Activated T-helper 1 cell treated with anti-CD3 and anti-CD28 coated beads, Interleukin-12 subunit alpha, Interleukin-12 subunit beta, Interleukin-2, Interleukin-4 antibody, amounts not matched to agents 30 ng/mL and 10 ng/mL and 1 ng/mL, durations not matched to agents 14 hours and 24 hours and 36 hours (primary cell): Measurements from ENCODE around the gene ZBTB48. TPM values are rescaled to one million over a fixed set of nuclear protein-coding genes. Genes with fewer than 3 reads are reported as not detected.

Source experiments
- DNase-seq: peaks from one replicate; pipeline ENCODE4 v3.0.0; 2021; ENCODE audit warnings: low spot score
- H3K27ac Mint-ChIP-seq: one replicate; pipeline ENCODE4 v1.8.0; 2021; ENCODE audit warnings: mild to moderate bottlenecking, mixed read lengths
- H3K27me3 Mint-ChIP-seq: one replicate; pipeline ENCODE4 v1.8.0; 2022; ENCODE audit warnings: mild to moderate bottlenecking, moderate library complexity, mixed read lengths; ENCODE audit not compliant: insufficient read depth
- H3K36me3 Mint-ChIP-seq: one replicate; pipeline ENCODE4 v1.8.0; 2021; ENCODE audit warnings: low read depth, mixed read lengths
- H3K4me1 Mint-ChIP-seq: one replicate; pipeline ENCODE4 v1.8.0; 2021; ENCODE audit warnings: low read depth, mixed read lengths
- H3K4me3 Mint-ChIP-seq: one replicate; pipeline ENCODE4 v1.8.0; 2021; ENCODE audit warnings: mild to moderate bottlenecking, moderate library complexity, mixed read lengths
- H3K9me3 Mint-ChIP-seq: one replicate; pipeline ENCODE4 v1.8.0; 2021; ENCODE audit warnings: mixed read lengths
- intact Hi-C: fragments of 100-400 bp; cut with micrococcal nuclease; formaldehyde crosslinking; loops from one replicate; pipeline ENCODE4 v1.15.1; 2024
- total RNA-seq: library from RNA; stranded (reverse); gene quantifications from 2 replicates; pipeline ENCODE4 v1.2.3, GENCODE V29; 2022

The ZBTB48 gene
- total RNA-seq: 34.5 and 35.7 TPM in 2 replicates

GRCh38 chr1:6579374-6580118 lies at the start of gene ZBTB48:
ZBTB48 (plus strand) TSS chr1:6579994; CDS start chr1:6580610, 616 bp downstream.
- H3K9me3 Mint-ChIP-seq: no peaks in the 10 kb centered on the region
- intact Hi-C loops: loop anchor here (1.0 kb wide), 4 partner anchors 22 to 46 kb away; partner anchors contain the start of genes NOL9 and PHF13

GRCh38 chr1:6530504-6531160 lies 49.2 kb upstream of the ZBTB48 start:
- Mint-ChIP-seq H3K4me1 (no peaks in the 10 kb centered on the region), H3K27ac (no peak overlapping the region), H3K27me3 (no peaks in the 10 kb centered on the region), H3K4me3 (no peak overlapping the region), H3K9me3 (no peaks in the 10 kb centered on the region), H3K36me3 (peaks cover 30% of the 10 kb centered on the region)
- DNase-seq: no peak
- intact Hi-C loops: no loop called here

More at GRCh38 chr1:6579374-6580118, at the start of gene ZBTB48:
- peaks cover 8% of the 10 kb centered on the region for H3K36me3 Mint-ChIP-seq
- peak within 1 kb of the TSS; percentile 95 for H3K4me3 Mint-ChIP-seq
- peak within 1 kb of the TSS; percentile 98 for H3K27ac Mint-ChIP-seq
- peak; percentile 97 for DNase-seq
- H3K27me3 Mint-ChIP-seq: no peaks in the 10 kb centered on the region
- peaks cover 36% of the 10 kb centered on the region for H3K4me1 Mint-ChIP-seq

GRCh38 chr1:6531996-6532395 lies 47.8 kb upstream of the ZBTB48 start:
- H3K4me3 Mint-ChIP-seq: no peak overlapping the region
- intact Hi-C loops: no loop called here
- no peaks in the 10 kb centered on the region for H3K9me3 Mint-ChIP-seq
- no peaks in the 10 kb centered on the region for H3K4me1 Mint-ChIP-seq
- peaks cover 25% of the 10 kb centered on the region for H3K36me3 Mint-ChIP-seq
- DNase-seq: no peak
- H3K27me3 Mint-ChIP-seq: no peaks in the 10 kb centered on the region
- H3K27ac Mint-ChIP-seq: no peak overlapping the region

- H3K36me3 Mint-ChIP-seq: peaks cover 17% of the 10 kb centered on the region
- no peaks in the 10 kb centered on the region for H3K9me3 Mint-ChIP-seq
- H3K27ac Mint-ChIP-seq: no peak overlapping the region
- H3K4me3 Mint-ChIP-seq: no peak overlapping the region
- no peak for DNase-seq
- intact Hi-C loops: no loop called here
- no peaks in the 10 kb centered on the region for H3K4me1 Mint-ChIP-seq
- no peaks in the 10 kb centered on the region for H3K27me3 Mint-ChIP-seq
These were observed 45.5 kb upstream of the ZBTB48 start for GRCh38 chr1:6534248-6534822.

- H3K9me3 Mint-ChIP-seq: no peaks in the 10 kb centered on the region
- H3K4me1 Mint-ChIP-seq: no peaks in the 10 kb centered on the region
- no peak overlapping the region for H3K27ac Mint-ChIP-seq
- H3K27me3 Mint-ChIP-seq: no peaks in the 10 kb centered on the region
- DNase-seq: no peak
- intact Hi-C loops: no loop called here
- H3K4me3 Mint-ChIP-seq: no peak overlapping the region
- H3K36me3 Mint-ChIP-seq: peaks cover 19% of the 10 kb centered on the region
These were observed 44.6 kb upstream of the ZBTB48 start for GRCh38 chr1:6535214-6535613.

- no peak overlapping the region for H3K4me3 Mint-ChIP-seq
- DNase-seq: no peak
- peaks cover 22% of the 10 kb centered on the region for H3K36me3 Mint-ChIP-seq
- H3K4me1 Mint-ChIP-seq: no peaks in the 10 kb centered on the region
- H3K9me3 Mint-ChIP-seq: no peaks in the 10 kb centered on the region
- intact Hi-C loops: no loop called here
- no peaks in the 10 kb centered on the region for H3K27me3 Mint-ChIP-seq
- H3K27ac Mint-ChIP-seq: no peak overlapping the region
These were observed 43.5 kb upstream of the ZBTB48 start for GRCh38 chr1:6536291-6536690.

- Mint-ChIP-seq H3K27ac (no peak overlapping the region), H3K27me3 (no peaks in the 10 kb centered on the region), H3K4me3 (no peak overlapping the region), H3K4me1 (no peaks in the 10 kb centered on the region), H3K36me3 (peaks cover 10% of the 10 kb centered on the region), H3K9me3 (no peaks in the 10 kb centered on the region)
- intact Hi-C loops: no loop called here
- DNase-seq: no peak
These were observed 40.8 kb upstream of the ZBTB48 start for GRCh38 chr1:6538956-6539355.

- intact Hi-C loops: no loop called here
- peak overlapping the region; percentile 53 for H3K27ac Mint-ChIP-seq
- no peaks in the 10 kb centered on the region for H3K9me3 Mint-ChIP-seq
- H3K4me3 Mint-ChIP-seq: peak overlapping the region; percentile 40
- peaks cover 50% of the 10 kb centered on the region for H3K36me3 Mint-ChIP-seq
- DNase-seq: no peak
- H3K4me1 Mint-ChIP-seq: peaks cover 31% of the 10 kb centered on the region
- no peaks in the 10 kb centered on the region for H3K27me3 Mint-ChIP-seq
These were observed 35.0 kb upstream of the ZBTB48 start for GRCh38 chr1:6544831-6545230.

GRCh38 chr1:6545276-6546112 lies 34.3 kb upstream of the ZBTB48 start:
- intact Hi-C loops: no loop called here
- DNase-seq: peak; percentile 5
- Mint-ChIP-seq H3K4me1 (peaks cover 31% of the 10 kb centered on the region), H3K4me3 (peak overlapping the region; percentile 40), H3K27me3 (no peaks in the 10 kb centered on the region), H3K9me3 (no peaks in the 10 kb centered on the region), H3K36me3 (peaks cover 53% of the 10 kb centered on the region), H3K27ac (peak overlapping the region; percentile 68)

GRCh38 chr1:6546326-6546725 lies 33.5 kb upstream of the ZBTB48 start:
- peak overlapping the region; percentile 63 for H3K4me3 Mint-ChIP-seq
- no peak for DNase-seq
- H3K27ac Mint-ChIP-seq: peak overlapping the region; percentile 45
- intact Hi-C loops: no loop called here
- H3K9me3 Mint-ChIP-seq: no peaks in the 10 kb centered on the region
- no peaks in the 10 kb centered on the region for H3K27me3 Mint-ChIP-seq
- peaks cover 31% of the 10 kb centered on the region for H3K4me1 Mint-ChIP-seq
- peaks cover 51% of the 10 kb centered on the region for H3K36me3 Mint-ChIP-seq

GRCh38 chr1:6547301-6547700 lies 32.5 kb upstream of the ZBTB48 start:
- H3K36me3 Mint-ChIP-seq: peaks cover 48% of the 10 kb centered on the region
- H3K9me3 Mint-ChIP-seq: no peaks in the 10 kb centered on the region
- H3K27me3 Mint-ChIP-seq: no peaks in the 10 kb centered on the region
- no peak overlapping the region for H3K4me3 Mint-ChIP-seq
- DNase-seq: no peak
- intact Hi-C loops: no loop called here
- H3K27ac Mint-ChIP-seq: peak overlapping the region; percentile 25
- peaks cover 31% of the 10 kb centered on the region for H3K4me1 Mint-ChIP-seq

- peak within 1 kb of the TSS; percentile 81 for H3K27ac Mint-ChIP-seq
- DNase-seq: peak; percentile 93
- no peaks in the 10 kb centered on the region for H3K9me3 Mint-ChIP-seq
- intact Hi-C loops: loop anchor here (1.0 to 5.0 kb wide), 8 partner anchors 25 to 1228 kb away; partner anchors contain the start of genes CAMTA1, PER3, PHF13 and RPL22
- peaks cover 9% of the 10 kb centered on the region for H3K36me3 Mint-ChIP-seq
- peak within 1 kb of the TSS; percentile 87 for H3K4me3 Mint-ChIP-seq
- peaks cover 7% of the 10 kb centered on the region for H3K4me1 Mint-ChIP-seq
- H3K27me3 Mint-ChIP-seq: no peaks in the 10 kb centered on the region
These were observed 25.5 kb upstream of the ZBTB48 start, which contains the start of gene NOL9 for GRCh38 chr1:6554031-6554906. NOL9 (minus strand) TSS chr1:6554513; CDS start chr1:6554502, 11 bp downstream.
